Kidney (tissue), 14 donors: ENCODE results near the gene PDC. TPM values are rescaled to one million over a fixed set of nuclear protein-coding genes. Genes with fewer than 3 reads are reported as not detected.

Source experiments
- DNase-seq, 5 donors: peaks; one replicate each; pipeline ENCODE4 v3.0.0-alpha.2; 2013 to 2020
- FAIRE-seq: peaks from 2 replicates; lab custom pipeline; 2012; peaks lifted over from hg19 to GRCh38; lab: Jason Lieb, UNC
- H3K27ac ChIP-seq, 2 donors: one replicate each; pipeline ENCODE4 v1.7.0; 2013; ENCODE audit warnings: low read depth in 2 of 2, low read length in 2 of 2, inconsistent platforms in 1 of 2
- H3K27me3 ChIP-seq: one replicate; pipeline ENCODE4 v1.7.1; 2013; ENCODE audit warnings: low read length, inconsistent platforms; ENCODE audit not compliant: control insufficient read depth, insufficient read depth
- H3K36me3 ChIP-seq, 3 donors: one replicate each; pipeline versions ENCODE4 v1.7.0 to v1.7.1; 2013; ENCODE audit warnings: low read length in 3 of 3, control low read depth in 1 of 3, inconsistent platforms in 1 of 3; ENCODE audit not compliant: insufficient read depth in 3 of 3, control insufficient read depth in 2 of 3
- H3K4me1 ChIP-seq, 3 donors: one replicate each; pipeline versions ENCODE4 v1.7.0 to v1.7.1; 2013; ENCODE audit warnings: low read length in 3 of 3, inconsistent platforms in 1 of 3, low read depth in 1 of 3; ENCODE audit not compliant: control insufficient read depth in 2 of 3, insufficient read depth in 2 of 3
- H3K4me3 ChIP-seq, 3 donors: one replicate each; pipeline versions ENCODE4 v1.7.0 to v1.8.1; 2013; ENCODE audit warnings: low read length in 3 of 3, control low read depth in 1 of 3, inconsistent platforms in 1 of 3
- H3K9ac ChIP-seq, 3 donors: one replicate each; pipeline versions ENCODE4 v1.7.0 to v1.7.1; 2013; ENCODE audit warnings: low read length in 3 of 3, control low read depth in 1 of 3, inconsistent platforms in 1 of 3
- H3K9me3 ChIP-seq, 3 donors: one replicate each; pipeline versions ENCODE4 v1.7.0 to v1.7.1; 2013; ENCODE audit warnings: low read length in 3 of 3, control low read depth in 1 of 3, inconsistent platforms in 1 of 3; ENCODE audit not compliant: control insufficient read depth in 2 of 3, insufficient read depth in 1 of 3
- intact Hi-C: fragments of 100-400 bp; cut with DNase I; formaldehyde crosslinking; loops from one replicate; pipeline ENCODE4 v1.11.1; 2022
- polyA plus RNA-seq: library from polyadenylated mRNA; stranded (reverse); fragments of 350-450 nt; fragmentation: Illumina TruSeq; extraction: RNeasy Lipid Tissue Mini Kit (QIAGEN cat#74804); gene quantifications from one replicate; pipeline ENCODE4 v1.2.3, GENCODE V29; 2014; ENCODE audit warnings: low read depth, low replicate concordance; ENCODE audit not compliant: insufficient read depth
- total RNA-seq: library from RNA; stranded (reverse); fragmentation: NEBNext Ultra II Directional; extraction: Animal tissue kit (Norgen Biotek cat#: 25700); gene quantifications from one replicate; pipeline ENCODE4 v1.2.1, GENCODE V29; 2021
- TF ChIP-seq, protein P1 (sequence below): IDR thresholded peaks from 3 replicates; pipeline ENCODE4 v1.5.1; 2012; ENCODE audit warnings: mild to moderate bottlenecking, moderate library complexity, borderline replicate concordance; ENCODE audit not compliant: insufficient read depth; ENCODE audit errors: extremely low read depth
- donor health status: control.
- donor health status: control.
- donor health status: control.
- donor health status: control.
- donor health status: control.
- donor health status: DM: yes; HTN: yes; CAD: no.
- donor health status: Normal renal cell carcinoma (clear cell type).

PDC gene
- total and polyA plus RNA-seq, 2 donors from 2014 or later, result not detected

DNA sequence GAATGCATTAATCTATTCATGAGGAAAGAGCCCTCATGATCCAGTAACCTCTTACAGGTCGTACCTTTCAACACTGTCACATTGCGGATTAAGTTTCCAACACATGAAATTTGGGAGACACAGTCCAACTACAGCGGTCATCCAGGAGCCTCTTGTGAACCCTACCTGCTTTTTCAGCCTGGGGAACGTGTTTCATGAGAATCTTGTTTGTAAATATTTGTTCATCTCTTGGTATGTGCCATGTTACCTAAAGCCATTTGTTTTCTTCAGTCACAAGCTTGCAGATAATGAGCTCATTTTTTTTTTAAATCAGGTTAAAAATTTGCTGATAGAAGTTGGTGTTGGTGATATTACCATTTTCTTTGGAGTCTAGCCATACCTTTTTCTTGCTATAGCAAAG lies 37.2 kb upstream of the PDC start:
- Histone ChIP-seq H3K4me1 (no peaks in the 10 kb centered on the region), H3K27me3 (no peaks in the 10 kb centered on the region), H3K4me3 (no peak overlapping the region), H3K9ac (no peak overlapping the region), H3K9me3 (no peaks in the 10 kb centered on the region), H3K36me3 (no peaks in the 10 kb centered on the region), H3K27ac (no peak overlapping the region)
- FAIRE-seq (no peak), DNase-seq (no peak)
- TF ChIP-seq, protein P1, sequence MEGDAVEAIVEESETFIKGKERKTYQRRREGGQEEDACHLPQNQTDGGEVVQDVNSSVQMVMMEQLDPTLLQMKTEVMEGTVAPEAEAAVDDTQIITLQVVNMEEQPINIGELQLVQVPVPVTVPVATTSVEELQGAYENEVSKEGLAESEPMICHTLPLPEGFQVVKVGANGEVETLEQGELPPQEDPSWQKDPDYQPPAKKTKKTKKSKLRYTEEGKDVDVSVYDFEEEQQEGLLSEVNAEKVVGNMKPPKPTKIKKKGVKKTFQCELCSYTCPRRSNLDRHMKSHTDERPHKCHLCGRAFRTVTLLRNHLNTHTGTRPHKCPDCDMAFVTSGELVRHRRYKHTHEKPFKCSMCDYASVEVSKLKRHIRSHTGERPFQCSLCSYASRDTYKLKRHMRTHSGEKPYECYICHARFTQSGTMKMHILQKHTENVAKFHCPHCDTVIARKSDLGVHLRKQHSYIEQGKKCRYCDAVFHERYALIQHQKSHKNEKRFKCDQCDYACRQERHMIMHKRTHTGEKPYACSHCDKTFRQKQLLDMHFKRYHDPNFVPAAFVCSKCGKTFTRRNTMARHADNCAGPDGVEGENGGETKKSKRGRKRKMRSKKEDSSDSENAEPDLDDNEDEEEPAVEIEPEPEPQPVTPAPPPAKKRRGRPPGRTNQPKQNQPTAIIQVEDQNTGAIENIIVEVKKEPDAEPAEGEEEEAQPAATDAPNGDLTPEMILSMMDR, result no peak
- intact Hi-C loops, result no loop called here

DNA sequence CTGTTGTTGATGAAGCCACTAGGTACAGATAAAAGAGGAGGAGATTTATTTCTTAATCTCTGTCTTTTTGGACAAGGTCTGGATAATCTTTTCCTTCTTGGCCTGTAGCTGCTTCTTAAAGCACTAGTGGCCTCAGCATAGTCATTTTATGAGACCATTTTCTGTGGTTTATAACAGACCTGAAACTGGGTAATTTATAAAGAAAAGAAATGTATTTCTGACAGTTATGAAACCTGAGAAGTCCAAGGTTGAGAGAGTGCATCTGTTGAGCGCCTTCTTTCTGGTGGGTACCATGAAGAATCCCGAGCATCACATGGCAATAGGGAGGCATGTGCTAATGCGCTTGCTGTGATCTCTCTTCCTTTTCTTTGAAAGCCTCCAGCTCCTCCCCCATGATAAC lies 36.7 kb upstream of the PDC start:
- FAIRE-seq (no peak), DNase-seq (no peak)
- H3K4me1 ChIP-seq, result no peaks in the 10 kb centered on the region
- H3K27ac ChIP-seq, result no peak overlapping the region
- TF ChIP-seq, protein P1, result no peak
- no peaks in the 10 kb centered on the region for H3K36me3 ChIP-seq
- H3K27me3 ChIP-seq, result no peaks in the 10 kb centered on the region
- H3K9me3 ChIP-seq, result no peaks in the 10 kb centered on the region
- H3K9ac ChIP-seq, result no peak overlapping the region
- H3K4me3 ChIP-seq, result no peak overlapping the region
- intact Hi-C loops, result no loop called here

DNA sequence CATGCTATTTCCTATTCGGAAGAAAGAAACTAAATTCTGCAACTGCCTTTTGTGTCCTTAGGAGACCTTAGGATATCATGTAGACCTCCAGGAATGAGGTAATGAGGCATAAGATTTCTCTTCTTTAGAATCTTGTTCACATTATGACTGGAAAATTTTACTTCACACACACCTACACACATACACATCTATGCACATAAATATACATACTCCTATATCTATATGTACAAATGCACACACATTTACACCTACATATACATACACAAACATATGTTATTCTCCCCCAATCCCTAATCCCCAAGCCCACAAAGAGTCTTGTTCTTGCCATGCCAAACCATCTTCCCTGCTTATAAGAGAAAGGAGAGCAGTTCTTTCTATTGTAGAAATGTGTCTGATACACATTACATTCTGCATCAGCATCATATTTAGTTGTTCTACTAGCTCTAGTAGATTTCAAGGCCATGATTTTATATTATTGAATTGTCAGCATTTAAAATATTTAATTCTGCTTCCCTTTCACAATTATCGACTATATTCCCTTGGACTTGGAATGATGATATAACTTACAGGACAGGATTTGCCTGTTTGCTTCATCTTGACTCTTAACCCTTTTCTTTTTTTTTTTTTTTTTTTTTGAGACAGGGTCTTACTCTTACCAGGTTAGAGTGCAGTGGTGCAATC lies 35.4 kb upstream of the PDC start:
- Histone ChIP-seq H3K27ac (no peak overlapping the region), H3K36me3 (no peaks in the 10 kb centered on the region), H3K4me3 (no peak overlapping the region), H3K9ac (no peak overlapping the region), H3K27me3 (no peaks in the 10 kb centered on the region), H3K4me1 (no peaks in the 10 kb centered on the region), H3K9me3 (no peaks in the 10 kb centered on the region)
- TF ChIP-seq, protein P1, result no peak
- intact Hi-C loops, result no loop called here
- no peak for DNase-seq
- FAIRE-seq, result no peak

DNA sequence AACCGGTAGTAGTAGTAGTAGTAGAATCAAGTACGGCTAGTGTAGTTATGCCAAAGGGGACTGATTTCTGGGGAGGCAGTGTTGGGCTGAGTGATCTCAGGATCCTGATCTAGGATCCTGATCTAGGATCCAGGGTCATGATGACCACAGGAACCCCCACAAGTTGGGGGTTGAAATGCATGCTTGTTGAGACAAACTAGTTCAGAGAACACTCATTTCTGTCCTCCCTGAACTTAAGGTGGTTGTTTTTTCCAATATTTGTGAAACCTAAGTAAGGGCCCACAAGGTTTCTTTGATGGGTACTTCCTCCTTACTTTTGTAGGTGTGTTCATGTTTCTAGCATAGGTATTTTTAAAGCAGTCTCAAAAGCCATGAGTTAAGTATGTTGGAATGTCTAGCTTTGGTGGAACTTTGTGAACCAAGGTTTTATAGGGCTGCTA lies 33.9 kb upstream of the PDC start:
- Histone ChIP-seq H3K36me3 (no peaks in the 10 kb centered on the region), H3K27ac (no peak overlapping the region), H3K4me1 (no peaks in the 10 kb centered on the region), H3K27me3 (no peaks in the 10 kb centered on the region), H3K9ac (no peak overlapping the region), H3K9me3 (no peaks in the 10 kb centered on the region), H3K4me3 (no peak overlapping the region)
- DNase-seq, result no peak
- no peak for FAIRE-seq
- TF ChIP-seq, protein P1, result no peak
- intact Hi-C loops, result no loop called here
